Transverse colon (tissue), 4 donors: ENCODE measurements around the gene CHCHD4. TPM values are rescaled to one million over a fixed set of nuclear protein-coding genes. Genes with fewer than 3 reads are reported as not detected.

Experiments
- DNase-seq: peaks from one replicate; pipeline ENCODE4 v3.0.0-alpha.2; 2019
- H3K27ac ChIP-seq, 4 donors: fragments of 200-600 bp; sonication (generic); 2 replicates each; pipeline ENCODE4 v1.5.1; 2016 to 2018; ENCODE audit warnings: inconsistent platforms in 4 of 4
- H3K27me3 ChIP-seq: fragments of 200-600 bp; sonication (generic); 2 replicates; pipeline ENCODE4 v1.5.1; 2017; ENCODE audit warnings: inconsistent platforms
- H3K36me3 ChIP-seq, 4 donors: fragments of 200-600 bp; sonication (generic); 2 replicates each; pipeline ENCODE4 v1.5.1; 2017 to 2019; ENCODE audit warnings: inconsistent platforms in 4 of 4
- H3K4me1 ChIP-seq, 4 donors: fragments of 200-600 bp; sonication (generic); 2 replicates each; pipeline ENCODE4 v1.5.1; 2017 to 2020; ENCODE audit warnings: inconsistent platforms in 4 of 4
- H3K4me3 ChIP-seq, 4 donors: fragments of 200-600 bp; sonication (generic); 1 replicate in 1 of 4; 2 replicates in 3 of 4; pipeline versions ENCODE4 v1.5.1 to v1.6.1; 2017 to 2019; ENCODE audit warnings: inconsistent platforms in 4 of 4
- H3K9me3 ChIP-seq, 2 donors: fragments of 200-600 bp; sonication (generic); 2 replicates each; pipeline ENCODE4 v1.5.1; 2017 to 2019; ENCODE audit warnings: inconsistent platforms in 2 of 2
- EP300 ChIP-seq: sonication (generic); formaldehyde crosslinking; IDR thresholded peaks from one replicate; pipeline ENCODE4 v1.6.1; 2017; ENCODE audit warnings: antibody characterized with exemption, low read depth
- POLR2A ChIP-seq: fragments of 450-650 bp; IDR thresholded peaks from one replicate; pipeline ENCODE4 v1.6.1; 2016; ENCODE audit warnings: antibody characterized with exemption, mild to moderate bottlenecking, moderate library complexity
- POLR2AphosphoS5 ChIP-seq, 3 donors: sonication (generic); formaldehyde crosslinking; IDR thresholded peaks; one replicate each; pipeline ENCODE4 v1.6.1; 2016; ENCODE audit warnings: antibody characterized with exemption in 3 of 3
- WGBS, 2 donors: methylation state at CpG; one replicate each; pipeline ENCODE4 v1.1.5; 2018; ENCODE audit warnings: low coverage in 1 of 2; 5-methylcytosine and 5-hydroxymethylcytosine counted together
- in situ Hi-C, 4 donors: fragments of 200-750 bp; cut with MboI; loops; one replicate each; pipeline versions ENCODE4 v1.15.0 to v1.15.1; 2017; ENCODE audit warnings: low sequenced_read_pairs in 3 of 4, low pct_ligation_motif_present in 1 of 4, low pct_unique_long_range_greater_than_20kb in 1 of 4
- intact Hi-C: fragments of 100-400 bp; cut with DNase I; formaldehyde crosslinking; loops from one replicate; pipeline ENCODE4 v1.15.1; 2023; ENCODE audit warnings: low total_unique reads
- total RNA-seq, 4 donors: library from RNA; depleted of rRNA; stranded (reverse); fragments of >200 nt; gene quantifications; one replicate each; pipeline ENCODE4 v1.1.0, GENCODE V29; 2016
- TF ChIP-seq, protein P1 (sequence below), 5 experiments: fragments of 200-600 bp in 3 of 5; fragments of 450-650 bp in 2 of 5; sonication (generic) in 3 of 5; IDR thresholded peaks; 1 replicate in 2 of 5; 2 replicates in 3 of 5; pipeline ENCODE4 v1.5.1; 2016 to 2017; ENCODE audit warnings: antibody characterized with exemption in 5 of 5, inconsistent platforms in 3 of 5, mild to moderate bottlenecking in 2 of 5, moderate library complexity in 1 of 5

The CHCHD4 gene
- total RNA-seq, 4 donors from 2014 or later, result 0.80 to 22.1 (median 13.5) TPM

DNA sequence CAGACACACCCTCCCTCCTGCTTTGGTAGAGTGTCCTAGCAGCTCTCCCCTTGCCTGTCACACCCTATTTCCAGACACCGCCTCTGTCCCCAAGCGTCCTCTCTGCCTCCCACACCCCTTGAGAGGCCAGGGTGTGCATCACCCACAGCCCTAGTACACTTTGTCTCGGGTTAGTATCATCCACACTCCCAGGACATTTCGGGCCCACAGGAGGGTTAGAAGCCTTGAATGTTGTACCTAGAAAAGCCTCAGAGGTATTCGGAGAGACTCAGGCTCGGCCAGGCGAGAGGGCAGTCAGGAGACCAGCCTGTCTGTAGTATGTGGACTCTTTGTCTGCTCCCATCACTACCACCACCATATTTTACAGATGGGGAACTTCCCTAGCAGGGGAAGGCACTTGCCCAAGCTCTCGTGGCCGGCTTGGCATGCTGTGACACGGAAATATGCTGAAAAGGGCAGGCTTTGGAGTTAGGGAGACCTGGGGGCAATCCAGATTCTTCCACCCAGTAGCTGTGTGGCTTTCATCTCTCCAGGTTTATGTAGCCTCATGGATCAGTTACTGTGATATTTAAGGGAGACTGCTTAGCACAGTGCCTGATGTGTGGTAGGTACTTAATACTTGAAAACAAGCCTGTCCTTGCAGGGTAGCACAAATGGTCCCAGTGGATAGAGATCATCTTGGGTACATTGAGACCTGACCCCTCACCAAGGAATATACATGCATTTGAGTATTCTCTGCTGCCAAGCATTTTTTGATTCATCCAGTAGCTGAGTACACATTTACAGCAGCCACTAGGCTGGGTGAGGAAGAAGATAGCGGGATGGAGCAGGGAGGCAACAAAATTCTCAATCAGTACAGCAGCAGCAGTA, 1.6 kb upstream of the CHCHD4 start:
- in situ Hi-C loops, result loop anchor here in 2 of 4 donors (10.0 kb wide), 2 partner anchors 49 to 231 kb away; partner anchors contain the start of genes LSM3 (in 1 of the 2) and XPC (in 1 of the 2)
- H3K4me1 ChIP-seq, result peaks cover 16 to 33% (median 29%) of the 10 kb centered on the region in 4 donors
- intact Hi-C loops, result loop anchor here (5.0 kb wide), 1 partner anchor 46 kb away; no protein-coding TSS in a partner anchor
- DNase-seq, result no peak
- TF ChIP-seq POLR2AphosphoS5 (IDR thresholded peaks at IDR 0.05) (peak in 1 of 3 donors; percentile 26), POLR2A (no peak)
- peak overlapping the region; percentile 90 to 97 (median 96) for H3K27ac ChIP-seq
- H3K27me3 ChIP-seq, result no peaks in the 10 kb centered on the region
- peaks cover 0 to 21% (median 6%) of the 10 kb centered on the region in 4 donors for H3K36me3 ChIP-seq
- H3K9me3 ChIP-seq, result no peaks in the 10 kb centered on the region
- H3K4me3 ChIP-seq, result peak overlapping the region; percentile 52 to 88 (median 78)
- 25 to 75% methylated on average over 1 to 11 of the region's 11 CpGs for WGBS, 2 donors

GRCh38 chr3:14125193-14126016, 735 bp upstream of the CHCHD4 start:
- WGBS, 2 donors, result 0% methylated on average over 32 of the region's 44 CpGs; no CpG with 5 or more reads in 1 of the 2 donors
- DNase-seq, result peak; percentile 80
- Histone ChIP-seq H3K27ac (peak overlapping the region; percentile 90 to 97 (median 96)), H3K36me3 (peaks cover 0 to 12% (median 3%) of the 10 kb centered on the region in 4 donors), H3K9me3 (no peaks in the 10 kb centered on the region), H3K27me3 (no peaks in the 10 kb centered on the region), H3K4me1 (peaks cover 16 to 33% (median 29%) of the 10 kb centered on the region in 4 donors), H3K4me3 (peak overlapping the region; percentile 52 to 88 (median 78))
- intact Hi-C loops, result loop anchor here (5.0 kb wide), 1 partner anchor 47 kb away; no protein-coding TSS in a partner anchor
- in situ Hi-C loops, result loop anchor here in 2 of 4 donors (10.0 kb wide), 2 partner anchors 49 to 231 kb away; partner anchors contain the start of genes LSM3 (in 1 of the 2) and XPC (in 1 of the 2)
- TF ChIP-seq POLR2AphosphoS5 (IDR thresholded peaks at IDR 0.05) (peak; percentile 55 to 67 (median 59)), POLR2A (peak; percentile 53), EP300 (no peak)
- TF ChIP-seq, protein P1, sequence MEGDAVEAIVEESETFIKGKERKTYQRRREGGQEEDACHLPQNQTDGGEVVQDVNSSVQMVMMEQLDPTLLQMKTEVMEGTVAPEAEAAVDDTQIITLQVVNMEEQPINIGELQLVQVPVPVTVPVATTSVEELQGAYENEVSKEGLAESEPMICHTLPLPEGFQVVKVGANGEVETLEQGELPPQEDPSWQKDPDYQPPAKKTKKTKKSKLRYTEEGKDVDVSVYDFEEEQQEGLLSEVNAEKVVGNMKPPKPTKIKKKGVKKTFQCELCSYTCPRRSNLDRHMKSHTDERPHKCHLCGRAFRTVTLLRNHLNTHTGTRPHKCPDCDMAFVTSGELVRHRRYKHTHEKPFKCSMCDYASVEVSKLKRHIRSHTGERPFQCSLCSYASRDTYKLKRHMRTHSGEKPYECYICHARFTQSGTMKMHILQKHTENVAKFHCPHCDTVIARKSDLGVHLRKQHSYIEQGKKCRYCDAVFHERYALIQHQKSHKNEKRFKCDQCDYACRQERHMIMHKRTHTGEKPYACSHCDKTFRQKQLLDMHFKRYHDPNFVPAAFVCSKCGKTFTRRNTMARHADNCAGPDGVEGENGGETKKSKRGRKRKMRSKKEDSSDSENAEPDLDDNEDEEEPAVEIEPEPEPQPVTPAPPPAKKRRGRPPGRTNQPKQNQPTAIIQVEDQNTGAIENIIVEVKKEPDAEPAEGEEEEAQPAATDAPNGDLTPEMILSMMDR (IDR thresholded peaks at IDR 0.05), result no peak

DNA sequence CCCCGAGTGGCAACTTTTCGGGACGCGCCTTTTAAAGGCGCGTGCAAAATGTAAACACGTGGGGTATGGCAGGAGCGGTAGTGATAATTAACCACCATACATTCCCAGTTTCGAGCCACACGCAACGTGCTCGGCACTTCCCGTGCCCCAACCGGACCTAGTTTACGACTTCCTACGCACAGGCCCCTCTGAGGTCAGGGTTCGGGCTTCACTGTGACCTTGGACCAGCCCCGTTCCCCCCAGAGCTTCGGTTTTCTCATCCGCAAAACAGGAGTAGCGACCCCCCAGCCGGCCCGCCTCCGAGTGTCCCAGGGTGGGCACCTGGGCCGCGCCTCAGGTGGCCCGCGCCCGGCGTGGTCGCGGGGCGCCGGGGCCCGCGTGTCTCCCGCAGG, 451 bp downstream of the CHCHD4 start:
- WGBS, 2 donors, result 0% methylated on average over 33 of the region's 37 CpGs; no CpG with 5 or more reads in 1 of the 2 donors
- in situ Hi-C loops, result loop anchor here in 2 of 4 donors (10.0 kb wide), 2 partner anchors 51 to 229 kb away; partner anchors contain the start of genes LSM3 (in 1 of the 2) and XPC (in 1 of the 2)

More for the DNA sequence above, 451 bp downstream of the CHCHD4 start:
- Histone ChIP-seq H3K27me3 (no peaks in the 10 kb centered on the region), H3K27ac (peak overlapping the region; percentile 90 to 97 (median 96)), H3K36me3 (peaks cover 0 to under 1% (median 0%) of the 10 kb centered on the region in 4 donors), H3K4me3 (peak overlapping the region; percentile 60 to 88 (median 78)), H3K9me3 (no peaks in the 10 kb centered on the region), H3K4me1 (peaks cover 16 to 33% (median 29%) of the 10 kb centered on the region in 4 donors)
- intact Hi-C loops, result no loop called here
- peak; percentile 80 for DNase-seq
- no peak for TF ChIP-seq POLR2A
- no peak for TF ChIP-seq EP300
- TF ChIP-seq, protein P1 (IDR thresholded peaks at IDR 0.05), result no peak
- TF ChIP-seq POLR2AphosphoS5 (IDR thresholded peaks at IDR 0.05), result no peak
